ENCODE data around the gene CLTC.

DNA sequence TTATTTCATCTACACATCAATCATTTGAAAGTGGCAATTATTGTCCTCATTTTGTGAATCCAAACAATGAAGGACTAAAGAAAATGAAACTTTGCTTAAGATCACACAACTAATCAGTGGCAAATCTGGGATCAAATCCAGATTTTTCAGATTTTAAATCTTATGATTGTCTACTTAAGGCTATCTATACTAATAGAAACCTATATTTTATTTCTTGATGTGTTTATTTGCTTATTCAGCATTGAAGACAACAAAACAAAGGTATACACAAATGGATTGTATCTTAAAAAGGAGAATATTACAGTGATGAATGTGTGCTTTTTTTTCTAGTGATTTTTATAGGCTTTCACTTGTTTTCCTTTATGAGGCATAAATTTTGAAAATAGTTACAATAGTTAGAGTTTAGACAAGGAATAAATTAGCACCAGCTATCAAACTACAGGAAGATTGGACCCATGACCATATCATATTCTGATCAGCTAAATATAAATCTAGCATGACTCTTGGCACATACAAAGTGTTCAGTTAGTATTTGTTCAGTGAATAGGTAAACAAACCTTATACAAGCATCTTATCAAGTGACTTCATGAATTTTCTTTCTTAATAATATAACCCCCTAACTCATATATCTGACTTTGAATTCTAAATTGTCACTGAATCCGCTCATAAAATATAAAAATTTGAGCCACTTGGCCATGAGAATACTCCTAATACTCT is 108.3 kb downstream of the CLTC start:
- TF ChIP-seq CTBP1 (IDR thresholded peaks at IDR 0.05; ENCODE audit: borderline replicate concordance) = no peak
- TF ChIP-seq FOXA1 (IDR thresholded peaks at IDR 0.05) = no peak
